ENCODE results near the gene BAZ1B.
"Not testable (repeated sequence)": the region's sequence is repeated elsewhere in the genome, so short reads cannot be mapped to it uniquely, and the experiment has no call there.

The BAZ1B gene, protein sequence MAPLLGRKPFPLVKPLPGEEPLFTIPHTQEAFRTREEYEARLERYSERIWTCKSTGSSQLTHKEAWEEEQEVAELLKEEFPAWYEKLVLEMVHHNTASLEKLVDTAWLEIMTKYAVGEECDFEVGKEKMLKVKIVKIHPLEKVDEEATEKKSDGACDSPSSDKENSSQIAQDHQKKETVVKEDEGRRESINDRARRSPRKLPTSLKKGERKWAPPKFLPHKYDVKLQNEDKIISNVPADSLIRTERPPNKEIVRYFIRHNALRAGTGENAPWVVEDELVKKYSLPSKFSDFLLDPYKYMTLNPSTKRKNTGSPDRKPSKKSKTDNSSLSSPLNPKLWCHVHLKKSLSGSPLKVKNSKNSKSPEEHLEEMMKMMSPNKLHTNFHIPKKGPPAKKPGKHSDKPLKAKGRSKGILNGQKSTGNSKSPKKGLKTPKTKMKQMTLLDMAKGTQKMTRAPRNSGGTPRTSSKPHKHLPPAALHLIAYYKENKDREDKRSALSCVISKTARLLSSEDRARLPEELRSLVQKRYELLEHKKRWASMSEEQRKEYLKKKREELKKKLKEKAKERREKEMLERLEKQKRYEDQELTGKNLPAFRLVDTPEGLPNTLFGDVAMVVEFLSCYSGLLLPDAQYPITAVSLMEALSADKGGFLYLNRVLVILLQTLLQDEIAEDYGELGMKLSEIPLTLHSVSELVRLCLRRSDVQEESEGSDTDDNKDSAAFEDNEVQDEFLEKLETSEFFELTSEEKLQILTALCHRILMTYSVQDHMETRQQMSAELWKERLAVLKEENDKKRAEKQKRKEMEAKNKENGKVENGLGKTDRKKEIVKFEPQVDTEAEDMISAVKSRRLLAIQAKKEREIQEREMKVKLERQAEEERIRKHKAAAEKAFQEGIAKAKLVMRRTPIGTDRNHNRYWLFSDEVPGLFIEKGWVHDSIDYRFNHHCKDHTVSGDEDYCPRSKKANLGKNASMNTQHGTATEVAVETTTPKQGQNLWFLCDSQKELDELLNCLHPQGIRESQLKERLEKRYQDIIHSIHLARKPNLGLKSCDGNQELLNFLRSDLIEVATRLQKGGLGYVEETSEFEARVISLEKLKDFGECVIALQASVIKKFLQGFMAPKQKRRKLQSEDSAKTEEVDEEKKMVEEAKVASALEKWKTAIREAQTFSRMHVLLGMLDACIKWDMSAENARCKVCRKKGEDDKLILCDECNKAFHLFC (N-terminal part only)

DNA sequence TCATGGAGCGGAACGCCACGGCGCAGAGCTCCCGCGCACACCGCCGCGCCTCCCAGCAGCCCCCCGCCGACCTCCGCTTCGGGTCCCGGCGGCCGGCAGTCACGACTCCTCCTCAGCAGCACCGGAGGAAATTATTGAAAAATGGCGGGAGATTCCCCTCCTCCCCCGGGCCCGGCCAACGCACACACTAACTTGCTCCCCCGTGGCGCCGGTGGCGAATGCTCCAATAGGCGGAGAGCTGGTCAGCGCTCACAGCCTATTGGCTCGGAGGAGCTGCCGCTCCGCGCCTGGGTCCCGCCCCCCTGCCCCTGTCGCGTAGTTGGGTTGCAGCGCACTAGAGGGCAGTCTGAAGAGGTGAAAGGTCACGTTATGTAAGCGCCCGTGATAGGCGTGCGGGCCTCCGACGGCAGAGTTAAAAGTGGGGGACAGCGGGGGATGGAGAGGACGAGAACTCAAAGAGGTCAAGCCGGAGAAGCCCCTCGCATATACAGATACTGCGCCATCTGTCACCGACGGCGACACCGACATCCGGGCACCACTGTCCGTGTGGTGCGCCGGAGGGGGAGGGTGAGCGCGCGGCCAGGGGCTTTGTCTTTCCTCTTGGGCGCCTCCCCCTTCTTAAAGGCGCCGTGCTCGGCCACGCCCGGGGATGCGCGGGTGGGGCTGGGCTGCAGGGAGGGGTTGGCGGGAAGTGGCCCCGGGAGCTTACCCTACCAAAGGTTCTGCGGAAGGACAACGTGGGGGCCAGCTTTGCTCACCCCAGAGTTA, at the start of gene BAZ1B:
TSS of gene BAZ1B (minus strand) at position 189 of the 768 bp plus-strand sequence. CDS start 360 bp downstream, outside the sequence.
- peak; percentile 89 for DNase-seq

- no peak for DNase-seq
Observed at GRCh38 chr7:73570977-73571376, 48.9 kb upstream of the BAZ1B start.

GRCh38 chr7:73570521-73570920, 48.4 kb upstream of the BAZ1B start:
- DNase-seq = no peak

DNA sequence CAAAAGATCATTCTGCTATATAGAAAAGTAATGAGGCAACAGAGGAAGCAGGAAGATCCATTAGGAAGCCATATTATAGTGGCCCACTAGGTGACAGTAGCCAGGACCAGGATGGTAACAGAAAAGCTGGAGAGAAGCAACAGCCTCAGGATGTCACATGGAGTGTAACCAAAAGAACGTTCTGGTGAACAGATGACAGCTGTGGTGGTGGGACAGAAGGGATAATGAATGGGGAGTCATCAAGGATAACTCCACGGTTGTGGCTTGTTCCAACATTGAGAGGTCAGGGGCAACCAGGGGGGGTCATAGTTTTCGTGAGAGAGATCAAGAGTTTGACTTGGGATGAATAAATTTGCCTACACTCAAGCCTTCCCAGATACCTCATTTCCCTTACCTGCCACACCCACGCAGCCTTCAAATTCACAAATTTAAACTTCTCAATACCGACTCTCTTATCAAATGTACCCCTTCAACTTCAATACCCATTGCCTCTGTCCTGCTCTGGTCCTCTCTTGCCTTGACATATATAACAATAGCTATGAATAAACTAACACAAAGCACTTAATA, 47.0 kb upstream of the BAZ1B start:
- no peak for DNase-seq

- no peak for DNase-seq
Observed at GRCh38 chr7:73567846-73568685, 46.0 kb upstream of the BAZ1B start.

GRCh38 chr7:73567140-73567539, 45.0 kb upstream of the BAZ1B start:
- DNase-seq = no peak

GRCh38 chr7:73566431-73566830, 44.3 kb upstream of the BAZ1B start:
- not testable (repeated sequence) for DNase-seq

- no peak for DNase-seq
Observed at GRCh38 chr7:73565675-73566340, 43.7 kb upstream of the BAZ1B start.

- DNase-seq = no peak
Observed at GRCh38 chr7:73560109-73560835, 38.2 kb upstream of the BAZ1B start.

DNA sequence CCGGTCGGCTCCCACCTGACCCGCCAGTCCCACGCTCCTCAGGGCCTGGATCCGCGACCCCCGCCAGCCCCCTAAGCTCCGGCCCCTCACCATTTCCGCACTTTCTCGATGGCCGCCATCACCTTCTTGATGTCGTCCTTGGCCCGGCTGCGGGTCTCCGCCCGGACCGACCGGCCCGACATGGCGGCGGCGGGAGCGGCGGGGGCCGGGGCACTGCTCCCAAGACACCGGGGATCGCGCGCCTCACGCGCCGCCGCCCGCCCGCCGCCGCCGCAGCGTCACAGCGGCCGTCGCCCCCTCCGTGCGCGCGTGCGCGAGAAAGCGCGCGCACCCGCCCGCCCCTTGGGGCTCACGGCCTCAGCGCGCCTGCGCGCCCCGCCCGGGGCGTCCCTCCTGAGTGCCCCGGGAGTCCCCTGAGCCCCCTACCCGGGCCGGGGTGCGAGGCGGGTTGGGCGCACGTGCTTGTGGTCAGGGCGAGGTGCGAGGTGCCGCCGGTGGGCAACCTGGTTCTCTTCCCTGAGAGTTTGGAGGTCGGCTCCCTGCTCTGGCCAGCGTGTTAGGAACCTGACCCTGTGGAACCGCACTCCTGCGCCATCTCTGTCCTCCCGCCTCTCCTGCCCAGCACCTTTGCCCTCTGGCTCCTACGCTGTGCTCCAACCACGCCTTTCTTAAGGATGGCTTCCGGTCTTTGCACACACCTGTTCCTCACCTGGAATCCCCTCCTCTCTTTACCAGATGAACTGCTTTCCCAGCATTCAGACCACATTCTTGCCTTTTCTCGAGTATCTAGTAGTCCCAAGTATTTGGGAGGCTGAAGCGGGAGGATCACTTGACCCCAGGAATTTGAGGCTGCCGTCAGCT, 35.5 kb upstream of the BAZ1B start, which contains the start of gene BCL7B:
TSS of gene BCL7B (minus strand) at position 294 of the 861 bp plus-strand sequence. CDS start at position 182, 112 bp downstream.
- no peak for DNase-seq

DNA sequence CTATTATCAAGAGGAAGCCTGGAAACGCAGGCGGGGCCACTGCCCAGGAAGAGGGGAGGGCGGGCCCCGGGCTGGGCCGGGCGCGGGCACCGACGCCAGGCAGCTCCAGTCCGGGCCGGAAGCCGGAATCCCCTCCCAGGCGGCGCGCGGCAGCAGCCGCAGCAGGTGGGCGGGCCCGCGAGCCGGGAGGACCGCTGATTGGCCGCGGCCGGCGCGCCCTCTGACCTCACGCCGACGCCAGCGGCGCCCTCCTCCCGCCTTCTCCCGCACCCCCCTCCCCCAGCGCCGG, 35.0 kb upstream of the BAZ1B start:
- DNase-seq = peak; percentile 77

DNA sequence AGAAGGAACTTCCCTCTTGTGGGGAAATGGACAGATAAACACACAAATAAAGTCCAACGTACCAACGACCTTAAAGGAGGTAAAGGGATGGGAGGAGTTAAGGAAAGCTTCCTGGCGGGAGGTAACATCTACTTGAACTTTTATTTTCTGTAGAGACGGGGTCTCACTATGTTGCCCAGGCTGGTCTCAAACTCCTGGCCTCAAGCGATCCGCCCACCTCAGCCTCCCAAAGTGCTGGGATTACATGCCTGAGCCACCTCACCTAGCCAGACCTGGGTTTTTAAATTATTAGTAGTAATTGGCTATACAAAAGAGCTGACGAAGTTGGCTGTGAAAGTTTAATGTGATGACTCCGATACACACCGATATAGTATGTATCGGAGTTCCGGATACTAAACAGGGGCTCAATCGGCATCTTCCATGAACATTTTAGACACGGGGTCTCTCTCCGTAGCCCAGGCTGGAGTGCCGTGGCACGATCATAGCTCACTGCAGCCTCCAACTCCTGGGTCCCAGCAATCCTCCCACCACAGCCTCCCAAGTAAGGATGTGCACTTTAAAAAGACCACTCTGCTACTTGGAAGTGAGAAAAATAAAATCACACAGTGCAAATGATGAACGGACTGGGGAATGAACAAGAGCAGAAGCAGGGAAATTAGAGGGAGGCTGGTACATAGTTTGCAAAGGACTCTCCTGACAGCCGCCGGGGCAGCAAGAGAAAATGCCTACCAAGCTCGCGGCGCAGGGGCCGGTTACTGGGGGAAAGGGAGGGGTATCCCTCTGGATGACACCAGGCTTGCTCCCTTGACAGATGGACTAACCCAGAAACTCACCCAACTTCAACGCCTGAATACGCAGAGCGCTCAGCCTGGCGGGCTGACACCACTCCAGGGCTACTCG, 34.4 kb upstream of the BAZ1B start:
- no peak for DNase-seq

GRCh38 chr7:73555411-73555982, 33.4 kb upstream of the BAZ1B start:
- no peak for DNase-seq

DNA sequence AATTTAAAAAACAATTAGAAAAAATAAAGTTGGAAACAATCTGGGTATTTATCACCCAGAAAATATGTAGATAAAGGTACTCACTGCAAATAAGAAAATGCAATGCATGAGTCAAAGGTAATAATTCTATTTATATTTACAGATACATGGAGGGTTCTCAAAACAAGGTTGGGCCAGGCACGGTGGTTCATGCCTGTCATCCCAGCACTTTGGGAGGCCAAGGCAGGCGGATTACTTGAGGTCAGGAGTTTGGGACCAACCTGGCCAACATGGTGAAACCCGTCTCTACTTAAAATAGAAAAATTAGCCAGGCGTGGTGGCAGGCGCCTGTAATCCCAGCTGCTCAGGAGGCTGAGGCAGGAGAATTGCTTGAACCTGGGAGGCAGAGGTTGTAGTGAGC, 28.0 kb upstream of the BAZ1B start:
- not testable (repeated sequence) for DNase-seq

GRCh38 chr7:73549176-73549575, 27.1 kb upstream of the BAZ1B start:
- DNase-seq = no peak

GRCh38 chr7:73547841-73548240, 25.7 kb upstream of the BAZ1B start:
- no peak for DNase-seq

DNA sequence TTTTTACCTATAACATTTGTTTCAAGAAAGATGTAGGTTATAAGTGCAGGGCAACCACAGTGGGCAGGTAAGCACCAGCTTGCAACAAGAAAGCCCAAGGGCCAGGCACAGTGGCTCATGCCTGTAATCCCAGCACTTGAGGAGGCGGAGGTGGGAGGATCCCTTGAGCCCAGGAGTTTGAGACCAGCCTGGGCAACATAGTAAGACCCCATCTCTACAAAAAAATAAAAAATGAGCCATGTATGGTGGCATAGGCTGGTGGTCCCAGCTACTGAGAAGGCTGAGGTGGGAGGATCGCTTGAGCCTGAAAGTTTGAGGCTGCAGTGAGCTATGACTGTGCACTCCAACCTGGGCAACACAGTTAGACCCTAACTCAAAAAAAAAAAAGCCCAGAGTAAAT, 22.6 kb upstream of the BAZ1B start:
- no peak for DNase-seq
